GM10248 (cell line): ENCODE measurements around the gene NAA10.

Experiments used
- CTCF ChIA-PET: fragments of 300-600 bp; sonication (Branson Sonifier 250); formaldehyde crosslinking; extraction: SDS; loops from one replicate; lab custom pipeline; 2021; ENCODE audit warnings: antibody characterized with exemption; lab: Yijun Ruan, JAX
- POLR2A ChIA-PET: fragments of 350-650 bp; sonication (Branson Sonifier 250); formaldehyde crosslinking; extraction: SDS; loops from one replicate; lab custom pipeline; 2020; ENCODE audit warnings: antibody characterized with exemption; lab: Yijun Ruan, JAX
- DNase-seq: peaks from one replicate; pipeline ENCODE4 v3.0.0; 2012; ENCODE audit errors: extremely low spot score
- TF ChIP-seq, protein P1 (sequence below): IDR thresholded peaks from 2 replicates; pipeline ENCODE4 v1.5.1; 2012; ENCODE audit warnings: mild to moderate bottlenecking, low read depth; ENCODE audit errors: extremely low read depth, missing control alignments, control extremely low read depth

The NAA10 gene

DNA sequence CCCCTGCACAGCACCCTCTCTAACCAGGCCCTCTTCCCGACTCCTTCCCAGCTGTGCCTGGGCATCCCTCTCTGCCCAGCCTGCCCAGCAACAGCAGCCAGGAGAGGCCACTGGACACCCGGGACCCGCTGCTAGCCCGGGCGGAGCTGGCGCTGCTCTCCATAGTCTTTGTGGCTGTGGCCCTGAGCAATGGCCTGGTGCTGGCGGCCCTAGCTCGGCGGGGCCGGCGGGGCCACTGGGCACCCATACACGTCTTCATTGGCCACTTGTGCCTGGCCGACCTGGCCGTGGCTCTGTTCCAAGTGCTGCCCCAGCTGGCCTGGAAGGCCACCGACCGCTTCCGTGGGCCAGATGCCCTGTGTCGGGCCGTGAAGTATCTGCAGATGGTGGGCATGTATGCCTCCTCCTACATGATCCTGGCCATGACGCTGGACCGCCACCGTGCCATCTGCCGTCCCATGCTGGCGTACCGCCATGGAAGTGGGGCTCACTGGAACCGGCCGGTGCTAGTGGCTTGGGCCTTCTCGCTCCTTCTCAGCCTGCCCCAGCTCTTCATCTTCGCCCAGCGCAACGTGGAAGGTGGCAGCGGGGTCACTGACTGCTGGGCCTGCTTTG, 29.2 kb downstream of the NAA10 start:
- ChIA-PET POLR2A (no interaction called here), CTCF (interaction anchor here (1.2 kb wide), 1 partner anchor 141 kb away, joined by 3 read pairs; the partner anchor contains the start of gene PLXNB3)
- TF ChIP-seq, protein P1, sequence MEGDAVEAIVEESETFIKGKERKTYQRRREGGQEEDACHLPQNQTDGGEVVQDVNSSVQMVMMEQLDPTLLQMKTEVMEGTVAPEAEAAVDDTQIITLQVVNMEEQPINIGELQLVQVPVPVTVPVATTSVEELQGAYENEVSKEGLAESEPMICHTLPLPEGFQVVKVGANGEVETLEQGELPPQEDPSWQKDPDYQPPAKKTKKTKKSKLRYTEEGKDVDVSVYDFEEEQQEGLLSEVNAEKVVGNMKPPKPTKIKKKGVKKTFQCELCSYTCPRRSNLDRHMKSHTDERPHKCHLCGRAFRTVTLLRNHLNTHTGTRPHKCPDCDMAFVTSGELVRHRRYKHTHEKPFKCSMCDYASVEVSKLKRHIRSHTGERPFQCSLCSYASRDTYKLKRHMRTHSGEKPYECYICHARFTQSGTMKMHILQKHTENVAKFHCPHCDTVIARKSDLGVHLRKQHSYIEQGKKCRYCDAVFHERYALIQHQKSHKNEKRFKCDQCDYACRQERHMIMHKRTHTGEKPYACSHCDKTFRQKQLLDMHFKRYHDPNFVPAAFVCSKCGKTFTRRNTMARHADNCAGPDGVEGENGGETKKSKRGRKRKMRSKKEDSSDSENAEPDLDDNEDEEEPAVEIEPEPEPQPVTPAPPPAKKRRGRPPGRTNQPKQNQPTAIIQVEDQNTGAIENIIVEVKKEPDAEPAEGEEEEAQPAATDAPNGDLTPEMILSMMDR = no peak
- DNase-seq = no peak

- ChIA-PET POLR2A (no interaction called here), CTCF (interaction anchor here (1.5 kb wide), 1 partner anchor 19 kb away, joined by 3 read pairs; no protein-coding TSS in a partner anchor)
- no peak for DNase-seq
- TF ChIP-seq, protein P1 = no peak
Observed at GRCh38 chrX:153903991-153904957, 30.6 kb downstream of the NAA10 start, which contains the start of gene AVPR2. Gene AVPR2, plus strand, starts transcription at chrX:153904673. Its CDS starts 473 bp downstream, at chrX:153905146.

- TF ChIP-seq, protein P1 = no peak
- ChIA-PET POLR2A (no interaction called here), CTCF (interaction anchor here (1.5 kb wide), 1 partner anchor 20 kb away, joined by 3 read pairs; no protein-coding TSS in a partner anchor)
- no peak for DNase-seq
Observed at GRCh38 chrX:153903238-153903980, 31.4 kb downstream of the NAA10 start.

GRCh38 chrX:153902385-153902784, 32.5 kb downstream of the NAA10 start:
- no peak for DNase-seq
- TF ChIP-seq, protein P1 = no peak
- ChIA-PET CTCF (interaction anchor here (1.5 kb wide), 1 partner anchor 21 kb away, joined by 3 read pairs; no protein-coding TSS in a partner anchor), POLR2A (no interaction called here)

- DNase-seq = no peak
- ChIA-PET POLR2A (no interaction called here), CTCF (no interaction called here)
- TF ChIP-seq, protein P1 = no peak
Observed at GRCh38 chrX:153901753-153902140, 33.1 kb downstream of the NAA10 start.
